HG02884 (cell line): ENCODE measurements around the gene CADPS.

Experiments
- ATAC-seq: cut with Tn5 transposase; IDR thresholded peaks from one replicate; pipeline ENCODE4 v1.9.1; 2021; ENCODE audit warnings: mild to moderate bottlenecking, moderate library complexity; ENCODE audit not compliant: unreplicated experiment

Gene CADPS

GRCh38 chr3:62873761-62874710, 1.2 kb downstream of the CADPS start:
- ATAC-seq = no peak

- no peak for ATAC-seq
These were observed 1.8 kb downstream of the CADPS start for GRCh38 chr3:62873451-62873760.

- no peak for ATAC-seq
These were observed 2.9 kb downstream of the CADPS start for GRCh38 chr3:62872318-62872717.

GRCh38 chr3:62870321-62870720, 4.9 kb downstream of the CADPS start:
- no peak for ATAC-seq

- ATAC-seq = no peak
These were observed 11.6 kb downstream of the CADPS start for GRCh38 chr3:62863648-62864047.

GRCh38 chr3:62859203-62859791, 15.9 kb downstream of the CADPS start:
- ATAC-seq = no peak

GRCh38 chr3:62845996-62846395, 29.2 kb downstream of the CADPS start:
- ATAC-seq = no peak

GRCh38 chr3:62843508-62843907, 31.7 kb downstream of the CADPS start:
- no peak for ATAC-seq

GRCh38 chr3:62839748-62840147, 35.5 kb downstream of the CADPS start:
- ATAC-seq = no peak

GRCh38 chr3:62837145-62837787, 38.0 kb downstream of the CADPS start:
- ATAC-seq = no peak

- ATAC-seq = peak; percentile 65
These were observed 39.5 kb downstream of the CADPS start for GRCh38 chr3:62835554-62836236.

- ATAC-seq = no peak
These were observed 41.7 kb downstream of the CADPS start for GRCh38 chr3:62833538-62833937.

- ATAC-seq = no peak
These were observed 42.7 kb downstream of the CADPS start for GRCh38 chr3:62832553-62832952.

- ATAC-seq = no peak
These were observed 44.4 kb downstream of the CADPS start for GRCh38 chr3:62830727-62831322.

- no peak for ATAC-seq
These were observed 47.7 kb downstream of the CADPS start for GRCh38 chr3:62827550-62827949.

- ATAC-seq = no peak
These were observed 50.1 kb downstream of the CADPS start for GRCh38 chr3:62824965-62825592.

- ATAC-seq = no peak
These were observed 51.7 kb downstream of the CADPS start for GRCh38 chr3:62823461-62824050.

GRCh38 chr3:62822905-62823304, 52.3 kb downstream of the CADPS start:
- no peak for ATAC-seq

GRCh38 chr3:62818347-62818746, 56.9 kb downstream of the CADPS start:
- peak; percentile 88 for ATAC-seq

GRCh38 chr3:62817678-62818077, 57.5 kb downstream of the CADPS start:
- ATAC-seq = no peak
